T follicular helper cell (primary cell): ENCODE data around the gene ASTN2.

Source experiments
- DNase-seq: peaks from one replicate; pipeline ENCODE4 v3.0.0-alpha.2; 2020; ENCODE audit warnings: low read depth

Gene ASTN2

GRCh38 chr9:116520218-116520617 lies 894.6 kb downstream of the ASTN2 start:
- no peak for DNase-seq

GRCh38 chr9:116516456-116516855 lies 898.4 kb downstream of the ASTN2 start:
- DNase-seq: no peak

- DNase-seq: no peak
Observed at GRCh38 chr9:116515541-116515940, 899.3 kb downstream of the ASTN2 start.

GRCh38 chr9:116506685-116507084 lies 908.2 kb downstream of the ASTN2 start:
- DNase-seq: no peak

GRCh38 chr9:116504893-116505480 lies 909.9 kb downstream of the ASTN2 start:
- DNase-seq: no peak

- DNase-seq: no peak
Observed at GRCh38 chr9:116504081-116504480, 910.8 kb downstream of the ASTN2 start.

GRCh38 chr9:116502746-116503145 lies 912.1 kb downstream of the ASTN2 start:
- no peak for DNase-seq

- DNase-seq: no peak
Observed at GRCh38 chr9:116501871-116502270, 913.0 kb downstream of the ASTN2 start.

- DNase-seq: no peak
Observed at GRCh38 chr9:116499986-116500871, 914.6 kb downstream of the ASTN2 start.

GRCh38 chr9:116499434-116499833 lies 915.4 kb downstream of the ASTN2 start:
- DNase-seq: no peak

GRCh38 chr9:116497095-116497890 lies 917.6 kb downstream of the ASTN2 start:
- DNase-seq: no peak

- no peak for DNase-seq
Observed at GRCh38 chr9:116496167-116496566, 918.7 kb downstream of the ASTN2 start.

GRCh38 chr9:116495725-116496124 lies 919.1 kb downstream of the ASTN2 start:
- DNase-seq: no peak

GRCh38 chr9:116494815-116495634 lies 919.8 kb downstream of the ASTN2 start:
- DNase-seq: no peak

GRCh38 chr9:116493183-116493860 lies 921.5 kb downstream of the ASTN2 start:
- no peak for DNase-seq

GRCh38 chr9:116491659-116492058 lies 923.2 kb downstream of the ASTN2 start:
- DNase-seq: no peak

GRCh38 chr9:116491219-116491618 lies 923.6 kb downstream of the ASTN2 start:
- no peak for DNase-seq

GRCh38 chr9:116490321-116490720 lies 924.5 kb downstream of the ASTN2 start:
- DNase-seq: no peak

- no peak for DNase-seq
Observed at GRCh38 chr9:116488373-116488772, 926.5 kb downstream of the ASTN2 start.

GRCh38 chr9:116484492-116485061 lies 930.3 kb downstream of the ASTN2 start:
- DNase-seq: no peak
